GM12872 (cell line): Measurements from ENCODE around the gene RIMBP2.

Experiments used
- TF ChIP-seq, protein P1 (sequence below): IDR thresholded peaks from 3 replicates; pipeline ENCODE4 v1.5.1; 2011; ENCODE audit warnings: low read depth, mild to moderate bottlenecking, low read length, moderate library complexity; ENCODE audit not compliant: insufficient read depth

The RIMBP2 gene

DNA sequence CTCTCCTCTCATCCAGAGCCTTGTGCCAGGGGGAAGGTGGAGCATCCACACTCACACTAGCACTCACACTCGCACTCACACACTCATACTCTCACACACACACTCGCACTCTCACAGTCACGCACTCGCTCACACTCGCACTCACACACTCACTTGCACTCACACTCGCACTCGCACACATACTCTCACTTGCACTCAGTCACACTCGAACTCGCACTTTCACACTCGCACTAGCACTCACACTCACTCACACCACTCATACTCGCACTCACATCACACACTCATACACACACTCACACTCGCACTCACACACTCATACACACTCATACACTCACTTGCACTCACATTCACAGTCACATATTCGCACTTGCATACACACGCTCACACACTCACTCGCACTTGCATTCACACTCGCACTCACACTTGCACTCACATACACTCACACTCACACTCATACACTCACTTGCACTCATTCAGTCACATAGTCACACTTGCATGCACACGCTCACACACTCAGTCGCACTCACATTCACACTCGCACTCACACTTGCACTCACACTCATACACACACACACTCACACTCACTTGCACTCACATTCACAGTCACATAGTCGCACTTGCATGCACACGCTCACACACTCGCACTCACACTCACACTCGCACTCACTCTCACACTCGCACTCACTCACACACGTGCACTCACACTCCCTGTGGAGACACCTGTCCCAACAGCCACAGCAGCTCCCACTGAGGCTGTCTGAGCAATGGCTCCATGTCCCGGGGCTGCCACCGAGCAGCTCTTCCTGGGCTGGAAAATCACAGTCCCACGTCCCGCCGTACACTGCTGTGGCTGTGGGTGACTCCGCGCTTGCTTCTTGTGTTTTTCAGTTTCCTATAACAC lies 12.3 kb upstream of the RIMBP2 start:
- TF ChIP-seq, protein P1, sequence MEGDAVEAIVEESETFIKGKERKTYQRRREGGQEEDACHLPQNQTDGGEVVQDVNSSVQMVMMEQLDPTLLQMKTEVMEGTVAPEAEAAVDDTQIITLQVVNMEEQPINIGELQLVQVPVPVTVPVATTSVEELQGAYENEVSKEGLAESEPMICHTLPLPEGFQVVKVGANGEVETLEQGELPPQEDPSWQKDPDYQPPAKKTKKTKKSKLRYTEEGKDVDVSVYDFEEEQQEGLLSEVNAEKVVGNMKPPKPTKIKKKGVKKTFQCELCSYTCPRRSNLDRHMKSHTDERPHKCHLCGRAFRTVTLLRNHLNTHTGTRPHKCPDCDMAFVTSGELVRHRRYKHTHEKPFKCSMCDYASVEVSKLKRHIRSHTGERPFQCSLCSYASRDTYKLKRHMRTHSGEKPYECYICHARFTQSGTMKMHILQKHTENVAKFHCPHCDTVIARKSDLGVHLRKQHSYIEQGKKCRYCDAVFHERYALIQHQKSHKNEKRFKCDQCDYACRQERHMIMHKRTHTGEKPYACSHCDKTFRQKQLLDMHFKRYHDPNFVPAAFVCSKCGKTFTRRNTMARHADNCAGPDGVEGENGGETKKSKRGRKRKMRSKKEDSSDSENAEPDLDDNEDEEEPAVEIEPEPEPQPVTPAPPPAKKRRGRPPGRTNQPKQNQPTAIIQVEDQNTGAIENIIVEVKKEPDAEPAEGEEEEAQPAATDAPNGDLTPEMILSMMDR: no peak

DNA sequence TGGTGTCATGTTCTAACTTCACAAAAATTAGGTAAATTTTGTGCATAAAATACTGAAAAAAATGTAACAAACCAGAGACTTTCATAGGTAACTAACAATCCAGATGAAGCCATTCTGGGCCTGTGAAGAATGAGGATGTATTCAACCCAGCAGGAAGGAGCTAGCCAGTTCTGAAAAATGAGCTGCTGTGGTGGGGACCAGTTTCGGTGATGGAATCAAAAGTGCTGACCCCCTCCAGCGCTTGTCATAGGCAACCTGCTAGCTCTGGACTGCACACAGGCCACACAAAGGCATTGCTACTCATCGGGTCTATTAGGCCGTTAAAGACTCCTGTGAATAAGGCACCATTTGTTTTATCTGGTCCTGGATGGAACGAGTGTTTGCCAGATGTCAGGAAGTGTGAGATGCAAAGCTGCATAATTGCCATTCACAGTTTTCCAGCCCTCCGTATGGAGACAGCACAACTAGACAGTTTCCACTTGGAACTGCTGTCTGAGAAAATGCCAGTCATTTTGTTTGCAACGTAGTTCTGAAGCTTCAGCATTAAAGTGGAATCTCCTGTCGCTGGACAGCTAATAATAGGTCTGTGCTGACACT lies 3.3 kb upstream of the RIMBP2 start:
- TF ChIP-seq, protein P1: no peak

DNA sequence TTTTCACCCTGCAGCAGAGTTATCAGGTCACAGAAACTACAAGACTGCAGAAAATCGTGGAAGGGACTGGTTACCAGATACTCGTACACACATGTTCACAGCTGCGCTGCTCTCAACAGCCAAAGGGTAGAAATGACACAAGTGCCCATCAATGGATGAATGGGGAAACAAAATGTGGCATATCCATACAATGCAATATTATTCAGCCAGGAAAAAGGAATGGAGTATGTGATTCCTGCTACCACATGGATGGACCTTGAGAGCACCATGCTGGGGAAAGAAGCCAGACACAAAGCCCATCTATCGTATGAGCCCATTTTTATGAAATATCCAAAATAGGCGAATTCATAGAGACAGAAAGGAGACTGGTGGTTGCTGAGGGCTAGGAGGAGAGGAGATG lies 1.7 kb upstream of the RIMBP2 start:
- TF ChIP-seq, protein P1: no peak

DNA sequence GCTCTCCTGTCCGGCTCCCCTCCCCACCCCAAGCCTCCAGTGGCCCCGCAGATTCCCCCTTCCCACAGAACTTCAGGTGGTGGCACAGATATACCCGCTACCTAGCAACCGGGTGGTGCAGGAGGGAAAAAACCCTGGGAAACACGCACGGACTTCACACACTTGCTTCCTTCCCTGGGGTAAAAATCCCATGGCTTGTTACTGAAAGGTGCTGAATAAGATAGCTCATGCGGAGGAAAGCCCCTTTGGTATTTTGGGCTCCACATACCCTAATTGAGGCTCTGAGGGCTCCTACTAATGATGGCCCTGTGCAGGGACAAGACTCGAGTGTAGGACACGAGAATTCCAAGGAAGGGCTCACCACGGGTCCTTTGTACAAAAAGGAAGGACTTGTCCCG lies 869 bp upstream of the RIMBP2 start:
- TF ChIP-seq, protein P1: no peak

DNA sequence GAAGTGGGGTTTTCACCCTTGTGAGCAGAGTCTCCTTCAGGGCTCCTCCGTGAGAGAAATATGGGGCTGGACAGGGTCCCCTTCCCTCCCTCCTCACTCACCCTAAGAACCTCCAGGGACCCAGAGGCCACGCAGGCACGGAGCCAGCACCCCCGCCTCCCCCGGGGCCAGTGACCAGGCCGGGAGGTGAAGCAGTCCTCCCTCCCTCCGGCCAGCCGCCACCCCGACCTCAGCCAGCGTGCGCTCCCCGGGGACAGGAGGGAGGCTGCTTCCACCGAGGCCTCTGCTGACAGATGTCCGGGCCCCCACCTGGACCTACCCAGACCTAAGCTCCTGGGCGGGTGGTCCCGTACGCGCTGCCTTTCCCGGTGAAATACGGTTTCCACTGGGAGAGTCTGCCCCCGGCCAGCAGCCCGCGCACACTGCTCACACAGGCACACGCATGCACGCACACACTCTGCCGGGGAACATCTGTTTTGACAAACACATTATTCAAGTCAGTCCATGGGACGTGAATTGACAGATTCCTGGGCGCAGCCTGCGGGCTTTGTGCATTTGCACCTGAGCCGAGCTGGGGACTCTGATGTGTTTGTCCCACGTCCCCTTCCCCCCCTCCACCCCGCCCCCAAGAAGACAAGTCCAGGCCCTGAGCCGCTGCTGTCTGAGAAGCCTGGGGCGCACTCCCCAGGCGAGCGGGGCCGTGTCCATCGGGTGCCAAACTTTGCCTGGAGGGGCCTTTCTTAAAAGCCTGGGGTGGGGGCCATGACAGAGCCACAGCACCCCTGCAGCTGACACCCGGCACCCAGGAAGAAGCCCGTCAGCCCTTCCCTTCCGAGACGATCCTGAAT lies 725 bp downstream of the RIMBP2 start:
- TF ChIP-seq, protein P1: no peak

DNA sequence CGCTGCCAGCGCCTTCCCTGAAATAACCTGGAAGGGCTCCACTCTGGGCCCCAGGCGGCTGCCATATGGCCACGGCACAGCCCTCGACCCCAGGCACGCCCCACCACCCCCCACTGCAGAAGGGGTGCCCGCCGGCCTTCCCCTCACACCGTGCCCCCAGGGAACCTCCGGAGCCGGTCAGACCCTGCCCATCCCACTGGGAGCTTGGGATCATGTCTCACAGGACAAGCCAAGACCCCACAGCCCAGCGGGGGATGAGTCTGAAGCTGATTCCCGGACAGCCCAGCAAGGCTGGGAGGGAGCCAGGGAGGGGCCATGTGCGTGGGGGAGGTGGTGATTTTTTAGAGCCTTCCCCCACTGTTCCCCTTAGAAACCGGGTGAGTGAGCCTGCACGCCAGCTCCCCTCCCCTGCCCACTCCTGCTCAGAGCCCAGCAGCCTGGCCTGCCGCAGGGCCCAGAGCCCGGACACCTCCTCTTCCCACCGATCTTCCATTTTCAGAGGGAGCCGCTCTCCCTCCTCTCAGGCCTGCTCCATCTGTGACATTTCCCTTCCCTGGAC lies 1.4 kb downstream of the RIMBP2 start:
- TF ChIP-seq, protein P1: no peak
